ENCODE measurements around the gene ZNF774.

DNA sequence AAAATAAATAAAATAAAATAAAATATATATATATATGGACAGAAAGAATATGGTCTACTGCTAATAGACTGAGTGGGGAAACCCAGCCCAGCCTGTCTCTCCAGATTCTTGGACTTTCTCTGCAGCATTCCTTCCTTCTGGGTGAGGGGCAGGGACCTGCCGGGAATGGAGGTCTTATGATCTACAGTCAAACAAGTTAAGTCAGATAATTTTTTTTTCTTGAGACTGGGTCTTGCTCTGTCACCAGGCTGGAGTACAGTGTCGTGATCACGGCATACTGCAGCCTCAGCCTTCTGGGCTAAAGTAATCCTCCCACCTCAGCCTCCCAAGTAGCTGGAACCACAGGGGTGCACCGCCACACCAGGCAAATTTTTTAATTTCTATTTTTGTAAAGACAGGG, 33.5 kb upstream of the ZNF774 start:
- TF ChIP-seq ZSCAN29 (IDR thresholded peaks at IDR 0.05) (no peak), CBX5 (IDR thresholded peaks at IDR 0.05; ENCODE audit: low read depth) (no peak), ETV6 (conservative IDR thresholded peaks at IDR 0.05 in 1 of 2, IDR thresholded peaks at IDR 0.05 in 1 of 2; ENCODE audit: borderline replicate concordance in 1 of 2, low read depth in 1 of 2) (no peak), CBFB (IDR thresholded peaks at IDR 0.05; ENCODE audit: low read depth) (no peak), YY1 (IDR thresholded peaks at IDR 0.05; ENCODE audit: low read depth, low read length) (no peak), TAF1 (IDR thresholded peaks at IDR 0.05; ENCODE audit: borderline replicate concordance, low read depth, low read length) (no peak), ZNF384 (IDR thresholded peaks at IDR 0.05; ENCODE audit: borderline replicate concordance, low read depth, low read length) (no peak), CEBPB (IDR thresholded peaks at IDR 0.05; ENCODE audit: borderline replicate concordance in 1 of 2, low read depth in 2 of 2, low read length in 2 of 2) (no peak), HDGF (IDR thresholded peaks at IDR 0.05) (no peak), STAT3 (IDR thresholded peaks at IDR 0.05; ENCODE audit: low read depth, low read length) (no peak)
- TF ChIP-seq, protein P1, sequence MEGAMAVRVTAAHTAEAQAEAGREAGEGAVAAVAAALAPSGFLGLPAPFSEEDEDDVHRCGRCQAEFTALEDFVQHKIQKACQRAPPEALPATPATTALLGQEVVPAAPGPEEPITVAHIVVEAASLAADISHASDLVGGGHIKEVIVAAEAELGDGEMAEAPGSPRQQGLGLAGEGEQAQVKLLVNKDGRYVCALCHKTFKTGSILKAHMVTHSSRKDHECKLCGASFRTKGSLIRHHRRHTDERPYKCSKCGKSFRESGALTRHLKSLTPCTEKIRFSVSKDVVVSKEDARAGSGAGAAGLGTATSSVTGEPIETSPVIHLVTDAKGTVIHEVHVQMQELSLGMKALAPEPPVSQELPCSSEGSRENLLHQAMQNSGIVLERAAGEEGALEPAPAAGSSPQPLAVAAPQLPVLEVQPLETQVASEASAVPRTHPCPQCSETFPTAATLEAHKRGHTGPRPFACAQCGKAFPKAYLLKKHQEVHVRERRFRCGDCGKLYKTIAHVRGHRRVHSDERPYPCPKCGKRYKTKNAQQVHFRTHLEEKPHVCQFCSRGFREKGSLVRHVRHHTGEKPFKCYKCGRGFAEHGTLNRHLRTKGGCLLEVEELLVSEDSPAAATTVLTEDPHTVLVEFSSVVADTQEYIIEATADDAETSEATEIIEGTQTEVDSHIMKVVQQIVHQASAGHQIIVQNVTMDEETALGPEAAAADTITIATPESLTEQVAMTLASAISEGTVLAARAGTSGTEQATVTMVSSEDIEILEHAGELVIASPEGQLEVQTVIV (IDR thresholded peaks at IDR 0.05; ENCODE audit: borderline replicate concordance, partially characterized antibody) = no peak
- TF ChIP-seq, protein P2, sequence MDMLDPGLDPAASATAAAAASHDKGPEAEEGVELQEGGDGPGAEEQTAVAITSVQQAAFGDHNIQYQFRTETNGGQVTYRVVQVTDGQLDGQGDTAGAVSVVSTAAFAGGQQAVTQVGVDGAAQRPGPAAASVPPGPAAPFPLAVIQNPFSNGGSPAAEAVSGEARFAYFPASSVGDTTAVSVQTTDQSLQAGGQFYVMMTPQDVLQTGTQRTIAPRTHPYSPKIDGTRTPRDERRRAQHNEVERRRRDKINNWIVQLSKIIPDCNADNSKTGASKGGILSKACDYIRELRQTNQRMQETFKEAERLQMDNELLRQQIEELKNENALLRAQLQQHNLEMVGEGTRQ (IDR thresholded peaks at IDR 0.05; ENCODE audit: borderline replicate concordance, low read depth, low read length) = no peak
